HCT116 (cell line): ENCODE measurements around the gene TEP1. TPM values are rescaled to one million over a fixed set of nuclear protein-coding genes. Genes with fewer than 3 reads are reported as not detected.

Source experiments
- ATAC-seq: fragments of 200-7000 bp; cut with Tn5 transposase; 2 replicates; pipeline ENCODE4 v1.9.1; 2020; ENCODE audit warnings: mild to moderate bottlenecking, moderate library complexity
- BruUV-seq: library from RNA; stranded (reverse); fragments of 400-500 nt; replicated peaks from 2 replicates; lab custom pipeline; 2021; lab: Mats Ljungman, UMichigan
- CTCF ChIA-PET: fragments of 300-600 bp; sonication (Branson Sonifier 250); formaldehyde crosslinking; loops from one replicate; lab custom pipeline; 2021; ENCODE audit warnings: antibody characterized with exemption; lab: Charles Lee
- POLR2A ChIA-PET: fragments of 300-600, 350-600 bp; sonication (Branson Sonifier 250); formaldehyde crosslinking; loops from one replicate; lab custom pipeline; 2021; ENCODE audit warnings: antibody characterized with exemption; lab: Charles Lee
- RAD21 ChIA-PET, 2 experiments: fragments of 300-600 bp; sonication (Branson Sonifier 250); formaldehyde crosslinking; loops; one replicate each; lab custom pipeline; 2023; ENCODE audit warnings: low total read pairs in 2 of 2; ENCODE audit not compliant: uncharacterized antibody in 2 of 2, unreplicated experiment in 2 of 2, low non-redundant PET in 1 of 2; lab: Charles Lee
- DNase-seq: peaks from one replicate; pipeline ENCODE4 v3.0.0-alpha.2; 2010; ENCODE audit warnings: low read depth, low spot score
- H2AFZ ChIP-seq: fragments of 200-600 bp; shearing (Covaris generic), sonication (generic); 2 replicates; pipeline ENCODE4 v1.6.1; 2017; ENCODE audit warnings: low read depth, mixed run types, mixed read lengths, antibody characterized with exemption, low read length; ENCODE audit not compliant: poor library complexity, severe bottlenecking
- H3K27ac ChIP-seq: 2 replicates; pipeline ENCODE4 v1.5.1; 2012; ENCODE audit warnings: low read depth, low read length
- H3K27me3 ChIP-seq: fragments of 200-600 bp; sonication (generic); 2 replicates; pipeline ENCODE4 v1.6.1; 2016; ENCODE audit warnings: mixed run types, low read length, mixed read lengths; ENCODE audit not compliant: insufficient read depth
- H3K36me3 ChIP-seq, 2 experiments: fragments of 200-500 bp in 1 of 2; fragments of 200-600 bp in 1 of 2; sonication (Bioruptor generic) in 1 of 2; sonication (generic) in 1 of 2; 2 replicates each; pipeline versions ENCODE4 v1.5.1 to v1.6.1; 2014 to 2016; ENCODE audit warnings: low read length in 2 of 2, inconsistent platforms in 1 of 2, mixed read lengths in 1 of 2, mixed run types in 1 of 2; ENCODE audit not compliant: insufficient read depth in 2 of 2, control insufficient read depth in 1 of 2
- H3K4me1 ChIP-seq, 2 experiments: fragments of 200-600 bp in 1 of 2; sonication (generic) in 1 of 2; 2 replicates each; pipeline versions ENCODE4 v1.5.1 to v1.6.1; 2012 to 2017; ENCODE audit warnings: low read length in 2 of 2, inconsistent platforms in 1 of 2, mild to moderate bottlenecking in 1 of 2, mixed read lengths in 1 of 2, mixed run types in 1 of 2, moderate library complexity in 1 of 2; ENCODE audit not compliant: insufficient read depth in 2 of 2, control insufficient read depth in 1 of 2
- H3K4me2 ChIP-seq: fragments of 200-600 bp; sonication (generic); 2 replicates; pipeline ENCODE4 v1.6.1; 2017; ENCODE audit warnings: mixed run types, low read length, mixed read lengths
- H3K4me3 ChIP-seq, 2 experiments: fragments of 200-600 bp in 1 of 2; sonication (generic) in 1 of 2; replicated peaks in 1 of 2; 2 replicates each; pipeline ENCODE4 v1.5.1; 2011 to 2016; ENCODE audit warnings: low read length in 2 of 2, control low read depth in 1 of 2, low read depth in 1 of 2, mild to moderate bottlenecking in 1 of 2, mixed read lengths in 1 of 2, mixed run types in 1 of 2
- H3K79me2 ChIP-seq: fragments of 200-600 bp; sonication (generic); 2 replicates; pipeline ENCODE4 v1.6.1; 2017; ENCODE audit warnings: mild to moderate bottlenecking, mixed run types, low read length, moderate library complexity, mixed read lengths; ENCODE audit not compliant: insufficient read depth
- H3K9ac ChIP-seq: fragments of 200-600 bp; sonication (generic); 2 replicates; pipeline ENCODE4 v1.6.1; 2016; ENCODE audit warnings: low read length, mixed read lengths
- H3K9me2 ChIP-seq: fragments of 200-600 bp; sonication (generic), shearing (Covaris generic); 2 replicates; pipeline ENCODE4 v1.6.1; 2017; ENCODE audit warnings: mixed run types, mild to moderate bottlenecking, moderate library complexity; ENCODE audit not compliant: insufficient read depth
- H3K9me3 ChIP-seq, 2 experiments: fragments of 200-500 bp in 1 of 2; fragments of 200-600 bp in 1 of 2; sonication (Bioruptor generic) in 1 of 2; sonication (generic) in 1 of 2; 2 replicates each; pipeline ENCODE4 v1.6.1; 2014 to 2017; ENCODE audit warnings: low read length in 2 of 2, mixed read lengths in 2 of 2, inconsistent platforms in 1 of 2, low read depth in 1 of 2, mild to moderate bottlenecking in 1 of 2, mixed run types in 1 of 2, moderate library complexity in 1 of 2; ENCODE audit not compliant: control insufficient read depth in 1 of 2, insufficient read depth in 1 of 2
- H4K20me1 ChIP-seq: fragments of 200-600 bp; sonication (generic), shearing (Covaris generic); 2 replicates; pipeline ENCODE4 v1.6.1; 2017; ENCODE audit warnings: mixed run types, mild to moderate bottlenecking, moderate library complexity; ENCODE audit not compliant: insufficient read depth
- CBX3 ChIP-seq: IDR thresholded peaks from 2 replicates; pipeline ENCODE4 v1.6.1; 2012; ENCODE audit warnings: low read depth
- CTCF ChIP-seq, 3 experiments: fragments of 200-600 bp in 1 of 3; sonication (generic) in 1 of 3; IDR thresholded peaks in 2 of 3; conservative IDR thresholded peaks in 1 of 3; 2 replicates each; pipeline ENCODE4 v1.5.1; 2012 to 2017; ENCODE audit warnings: low read depth in 2 of 3, low read length in 2 of 3, antibody characterized with exemption in 1 of 3, borderline replicate concordance in 1 of 3, control low read depth in 1 of 3, mild to moderate bottlenecking in 1 of 3, mixed read lengths in 1 of 3, mixed run types in 1 of 3, moderate library complexity in 1 of 3; ENCODE audit not compliant: insufficient read depth in 1 of 3
- EGR1 ChIP-seq: IDR thresholded peaks from 2 replicates; pipeline ENCODE4 v1.6.1; 2012; ENCODE audit warnings: low read depth
- EZH2phosphoT487 ChIP-seq: fragments of 200-600 bp; IDR thresholded peaks from 2 replicates; pipeline ENCODE4 v1.6.1; 2018; ENCODE audit warnings: antibody characterized with exemption, borderline replicate concordance
- MAX ChIP-seq: IDR thresholded peaks from 2 replicates; pipeline ENCODE4 v1.6.1; 2012
- POLR2AphosphoS5 ChIP-seq: IDR thresholded peaks from 2 replicates; pipeline ENCODE4 v1.6.1; 2011; ENCODE audit warnings: mild to moderate bottlenecking, low read depth, low read length, moderate library complexity
- RAD21 ChIP-seq: IDR thresholded peaks from 2 replicates; pipeline ENCODE4 v1.6.1; 2012; ENCODE audit warnings: low read depth, mild to moderate bottlenecking
- intact Hi-C: fragments of 100-400 bp; cut with micrococcal nuclease; formaldehyde crosslinking; loops from 2 replicates; pipeline ENCODE4 v1.10.0; 2022
- total RNA-seq: library from RNA; stranded (reverse); gene quantifications from one replicate; pipeline ENCODE4 v1.2.1, GENCODE V29; 2021; ENCODE audit not compliant: unreplicated experiment

The TEP1 gene
- total RNA-seq, 1 experiment from 2014 or later, result 22.4 TPM

DNA sequence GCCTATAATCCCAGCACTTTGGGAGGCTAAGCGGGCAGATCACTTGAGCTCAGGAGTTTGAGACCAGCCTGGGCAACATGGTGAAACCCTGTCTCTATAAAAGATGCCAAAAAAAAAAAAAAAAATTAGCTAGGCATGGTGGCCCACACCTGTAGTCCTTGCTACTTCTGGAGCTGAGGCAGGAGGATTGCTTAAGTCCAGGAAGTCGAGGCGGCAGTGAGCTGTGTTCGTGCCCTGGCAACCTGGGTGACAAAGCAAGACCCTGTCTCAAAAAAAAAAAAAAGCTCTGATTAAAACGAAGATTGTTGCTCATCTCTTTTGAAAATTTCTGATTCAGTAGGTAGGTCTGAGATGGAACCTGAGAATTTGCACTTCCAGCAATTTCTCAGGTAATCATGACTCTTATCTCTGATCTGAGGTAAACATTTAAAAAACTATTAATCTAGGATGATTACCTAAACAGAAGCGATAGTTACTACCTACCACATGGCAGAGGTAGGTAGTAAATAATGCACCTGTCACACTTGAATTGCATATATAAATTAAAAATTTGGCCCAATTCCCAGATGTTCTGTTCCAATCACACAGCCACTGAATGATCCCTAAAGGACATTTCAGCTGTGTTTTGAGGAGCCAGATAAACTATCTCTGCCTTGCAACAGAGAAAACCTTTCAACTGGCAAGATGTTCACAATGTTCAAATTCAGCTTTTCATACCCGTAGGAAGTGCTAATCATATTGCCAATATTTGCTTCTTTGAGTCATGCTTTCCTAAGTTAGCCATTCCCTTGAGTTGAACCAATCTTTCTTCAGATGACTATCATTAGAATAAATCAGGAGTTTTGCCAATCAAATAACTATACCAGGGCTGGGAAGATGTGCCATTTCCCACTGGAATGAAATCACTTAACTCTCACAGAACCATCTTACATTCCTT, 4.2 kb upstream of the TEP1 start:
- H3K79me2 ChIP-seq, result peaks cover 3% of the 10 kb centered on the region; the same call in 1 of the 2 replicates
- no peak overlapping the region for H3K4me3 ChIP-seq
- DNase-seq, result no peak
- no peak overlapping the region for H3K9ac ChIP-seq
- H3K36me3 ChIP-seq, result no peaks in the 10 kb centered on the region
- ChIA-PET RAD21 (interaction anchor here in 1 of 2 experiments (0.6 kb wide), 1 partner anchor 74 kb away, joined by 6 read pairs; the partner anchor contains the start of gene PARP2), POLR2A (interaction anchor here (0.7 kb wide), 2 partner anchors 71 to 74 kb away, joined by 3 read pairs; partner anchors contain the start of gene PARP2), CTCF (interaction anchor here (1.2 kb wide), 1 partner anchor 12 kb away, joined by 3 read pairs; no protein-coding TSS in a partner anchor)
- TF ChIP-seq RAD21 (no peak), EGR1 (no peak), CTCF (IDR thresholded peaks at IDR 0.05 in 2 of 3, conservative IDR thresholded peaks at IDR 0.05 in 1 of 3; ENCODE audit: borderline replicate concordance in 1 of 3, insufficient read depth in 1 of 3, low read depth in 2 of 3, low read length in 2 of 3) (no peak), EZH2phosphoT487 (no peak), CBX3 (no peak), POLR2AphosphoS5 (no peak), MAX (no peak)
- no peak overlapping the region for H3K27ac ChIP-seq
- no peak overlapping the region for H2AFZ ChIP-seq
- no TSS peak for BruUV-seq
- H3K4me1 ChIP-seq, result peaks cover 8 to 23% of the 10 kb centered on the region in 2 experiments; a peak in 3 of 4 replicates
- no peak overlapping the region for H3K4me2 ChIP-seq
- H3K9me3 ChIP-seq, result no peaks in the 10 kb centered on the region
- ATAC-seq, result no peak
- intact Hi-C loops, result no loop called here
- no peaks in the 10 kb centered on the region for H3K9me2 ChIP-seq
- no peaks in the 10 kb centered on the region for H3K27me3 ChIP-seq
- H4K20me1 ChIP-seq, result no peaks in the 10 kb centered on the region
